H1 (cell line): Measurements from ENCODE around the gene TRPT1. TPM values are rescaled to one million over a fixed set of nuclear protein-coding genes. Genes with fewer than 3 reads are reported as not detected.

ENCODE experiments used
- BRCA1 ChIP-seq: IDR thresholded peaks from 2 replicates; pipeline ENCODE4 v1.6.1; 2012; ENCODE audit warnings: low read depth, low read length, improper control_type of control experiment
- HDAC2 ChIP-seq, 2 experiments: fragments of 300-600 bp in 1 of 2; sonication (generic) in 1 of 2; IDR thresholded peaks; 2 replicates each; pipeline ENCODE4 v1.6.1; 2011 to 2012; ENCODE audit warnings: low read depth in 2 of 2, low read length in 2 of 2, mild to moderate bottlenecking in 2 of 2, moderate library complexity in 2 of 2, borderline replicate concordance in 1 of 2, inconsistent platforms in 1 of 2
- polyA plus RNA-seq, 7 experiments: library from polyadenylated mRNA; depleted of rRNA in 3 of 7; stranded (reverse) in 5 of 7; unstranded in 2 of 7; fragments of >200 nt in 5 of 7; fragments of 200-250 nt in 2 of 7; gene quantifications; 1 replicate in 5 of 7; 2 replicates in 1 of 7; 4 replicates in 1 of 7; pipeline versions ENCODE4 v1.2.1 to v1.2.3, GENCODE V29; 2011 to 2013; ENCODE audit warnings: missing spikeins in 2 of 7, mixed read lengths in 2 of 7
- total RNA-seq: library from RNA; stranded (reverse); fragmentation: NEBNext Ultra II Directional; extraction: Animal tissue kit (Norgen Biotek cat#: 25700); gene quantifications from 2 replicates; pipeline ENCODE4 v1.2.1, GENCODE V29; 2021

Gene TRPT1
- total and polyA plus RNA-seq, 2 of the 8 experiments (the other 6 are each of a cell fraction or from before 2014, with no cell fraction given), result 34.5 to 74.6 TPM

DNA sequence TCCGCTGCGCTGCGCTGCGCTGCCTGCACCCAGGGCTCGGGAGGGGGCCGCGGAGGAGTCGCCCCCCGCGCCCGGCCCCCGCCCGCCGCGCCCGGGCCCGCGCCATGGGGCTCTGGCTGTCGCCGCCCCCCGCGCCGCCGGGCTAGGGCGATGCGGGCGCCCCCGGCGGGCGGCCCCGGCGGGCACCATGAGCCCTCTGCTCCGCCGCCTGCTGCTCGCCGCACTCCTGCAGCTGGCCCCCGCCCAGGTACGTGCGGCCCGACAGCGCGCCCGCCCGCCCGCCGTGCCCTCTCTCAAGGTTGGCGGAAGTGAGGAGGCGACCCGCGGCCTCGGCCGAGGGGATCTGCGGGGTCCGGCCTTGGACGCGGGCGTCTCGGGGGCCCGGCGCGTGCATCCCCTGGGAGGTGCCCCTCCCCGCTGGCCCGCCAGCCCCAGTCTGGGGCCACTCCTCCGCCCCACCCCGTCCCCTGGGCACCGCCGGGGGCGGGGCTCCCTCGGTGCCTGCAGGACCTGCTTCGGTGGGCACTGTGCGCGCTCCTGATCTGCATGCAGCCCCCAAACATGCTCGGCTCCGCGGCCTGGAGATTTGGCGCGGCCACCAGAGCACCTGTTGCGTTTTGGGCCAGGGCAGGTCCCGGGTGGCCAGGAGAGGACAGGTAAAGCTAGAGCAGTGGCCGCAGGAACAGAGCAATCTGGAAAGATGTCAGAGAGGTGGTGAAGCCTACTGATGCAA, 8.8 kb upstream of the TRPT1 start (continued):
- TF ChIP-seq HDAC2 (IDR thresholded peaks at IDR 0.05; ENCODE audit: borderline replicate concordance in 1 of 2, low read depth in 2 of 2, low read length in 2 of 2) (no peak), BRCA1 (no peak)
